GM19238 (cell line): ENCODE measurements around the gene TFCP2L1.

Experiments
- DNase-seq: peaks from one replicate; pipeline ENCODE4 v3.0.0; 2011; ENCODE audit warnings: low spot score; ENCODE audit not compliant: insufficient read length

TFCP2L1 gene

DNA sequence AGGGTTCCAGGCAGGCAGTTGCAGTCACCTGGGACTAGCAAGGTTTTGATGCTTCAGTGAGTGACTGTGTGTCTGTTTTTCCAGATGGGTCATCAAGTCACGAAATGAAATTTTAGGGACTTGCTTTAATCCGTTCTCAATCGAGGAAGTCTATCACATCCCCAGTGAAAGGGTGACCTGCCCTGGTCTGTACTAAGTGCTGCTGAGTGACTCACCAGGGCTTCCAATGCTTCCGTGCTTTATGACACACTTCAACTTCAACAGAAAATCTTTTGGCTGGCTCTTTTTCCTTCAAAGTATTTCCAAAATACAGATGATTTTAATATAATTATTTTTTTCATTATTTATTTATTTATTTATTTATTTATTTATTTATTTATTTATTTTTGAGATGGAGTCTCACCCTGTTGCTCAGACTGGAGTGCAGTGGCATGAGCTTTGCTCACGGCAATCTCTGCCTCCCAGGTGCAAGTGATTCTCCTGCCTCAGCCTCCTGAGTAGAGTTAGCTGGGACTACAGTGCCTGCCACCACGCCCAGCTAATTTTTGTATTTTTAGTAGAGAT lies 18.4 kb downstream of the TFCP2L1 start:
- no peak for DNase-seq

DNA sequence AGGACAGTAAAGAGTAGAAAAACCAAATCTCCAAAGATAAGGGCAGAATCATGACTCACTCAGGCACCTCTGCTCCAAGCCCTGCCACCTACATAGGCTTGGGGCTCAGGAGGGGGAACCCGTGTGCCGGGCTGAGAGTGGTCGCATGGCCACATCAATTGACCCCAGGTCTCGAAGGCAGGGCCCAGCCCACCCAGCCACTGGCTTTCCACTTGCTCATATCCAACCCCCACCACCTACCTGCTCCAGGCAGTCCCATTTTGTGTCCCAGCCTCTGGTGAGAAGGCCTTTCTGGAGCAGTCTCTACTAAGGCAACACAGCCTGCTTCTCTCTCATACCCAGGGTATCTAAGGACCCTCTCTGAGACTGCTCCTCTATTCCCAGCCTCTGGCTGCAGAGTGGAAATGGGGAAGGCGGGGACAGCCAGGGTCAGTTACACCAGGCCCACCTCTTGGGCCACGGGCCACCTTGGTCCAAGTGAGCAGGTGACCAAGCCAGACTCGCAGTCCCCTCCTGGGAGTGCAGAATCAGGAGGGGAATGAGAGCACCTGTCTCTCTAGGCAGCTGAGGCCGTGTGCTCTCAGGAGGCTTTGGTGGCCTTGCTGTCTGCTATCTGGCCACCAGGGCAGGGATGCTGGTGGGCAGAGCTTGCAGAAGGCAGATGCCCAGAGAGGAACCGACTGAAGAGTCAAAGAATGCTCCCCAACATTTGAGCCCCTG lies 20.8 kb downstream of the TFCP2L1 start:
- no peak for DNase-seq

DNA sequence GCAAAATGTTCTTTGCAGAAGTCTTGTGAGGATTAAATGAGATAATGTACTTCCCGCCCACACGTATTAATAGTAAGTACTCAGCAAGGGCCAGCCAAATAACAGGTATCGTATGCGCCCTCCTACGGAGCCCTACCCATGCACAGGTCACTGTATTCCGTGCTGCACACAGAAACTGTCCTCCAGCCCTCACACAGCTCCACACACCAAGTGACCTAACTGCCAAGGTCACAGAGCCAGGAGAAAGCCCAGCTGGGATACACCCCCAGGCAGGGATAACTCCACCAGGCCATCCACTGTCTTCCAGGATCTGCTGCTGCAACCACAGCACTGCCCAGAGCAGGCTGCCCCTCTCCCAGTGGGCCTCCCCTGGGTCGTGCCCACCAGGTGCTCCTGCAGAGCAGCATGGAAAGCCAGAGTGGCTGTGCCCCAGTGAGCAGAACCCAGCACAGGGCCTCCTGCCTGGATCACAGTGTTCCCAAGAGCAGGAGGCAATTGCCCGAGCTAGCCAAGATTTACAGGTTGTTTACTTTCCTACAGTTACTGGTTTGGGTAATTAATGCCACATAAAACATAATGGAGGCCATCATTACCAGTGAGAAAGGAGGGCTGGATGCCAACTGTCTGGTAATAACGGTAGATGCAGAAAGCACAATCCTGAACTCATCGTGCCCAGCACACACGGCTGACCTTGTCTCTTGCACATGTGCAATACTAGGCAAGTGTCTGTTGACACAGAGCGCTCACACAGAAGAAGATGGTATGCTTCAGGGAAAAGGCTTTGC lies 24.4 kb downstream of the TFCP2L1 start:
- DNase-seq: no peak

DNA sequence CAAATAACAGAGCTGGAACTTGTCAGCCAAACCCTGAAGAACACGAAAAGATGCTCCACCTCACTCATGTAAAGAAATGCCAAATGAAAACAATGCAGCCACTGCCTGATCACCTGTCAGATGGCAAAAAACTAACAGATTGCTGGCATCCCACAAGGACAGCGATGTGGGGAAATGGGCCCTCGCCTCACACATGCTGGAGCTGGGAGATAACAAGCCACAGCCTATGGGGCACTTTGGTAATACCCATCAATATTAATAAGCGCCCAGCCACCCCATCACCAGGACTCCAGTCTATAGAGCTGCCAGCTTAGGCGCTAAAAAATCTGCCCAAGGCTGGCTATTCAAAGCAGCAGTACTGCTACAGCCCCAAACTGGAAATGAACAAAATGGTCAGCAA lies 27.0 kb downstream of the TFCP2L1 start:
- no peak for DNase-seq

DNA sequence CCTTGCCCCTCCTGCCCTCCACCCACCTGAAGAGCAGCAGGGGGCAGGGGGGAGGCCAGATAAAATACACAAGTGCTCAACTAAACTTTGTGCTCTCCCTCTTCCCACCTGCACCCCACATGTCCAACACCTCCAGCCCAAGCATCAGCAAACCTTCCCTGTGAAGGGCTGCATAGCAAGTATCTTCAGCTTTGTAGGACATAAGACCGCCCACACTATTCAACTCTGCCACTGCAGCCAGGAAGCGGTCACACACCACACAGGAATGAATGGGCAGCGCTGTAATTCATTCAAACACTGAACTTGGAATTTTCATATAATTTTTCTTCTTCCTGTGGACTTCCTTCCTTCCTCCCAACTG lies 27.5 kb downstream of the TFCP2L1 start:
- DNase-seq: no peak

DNA sequence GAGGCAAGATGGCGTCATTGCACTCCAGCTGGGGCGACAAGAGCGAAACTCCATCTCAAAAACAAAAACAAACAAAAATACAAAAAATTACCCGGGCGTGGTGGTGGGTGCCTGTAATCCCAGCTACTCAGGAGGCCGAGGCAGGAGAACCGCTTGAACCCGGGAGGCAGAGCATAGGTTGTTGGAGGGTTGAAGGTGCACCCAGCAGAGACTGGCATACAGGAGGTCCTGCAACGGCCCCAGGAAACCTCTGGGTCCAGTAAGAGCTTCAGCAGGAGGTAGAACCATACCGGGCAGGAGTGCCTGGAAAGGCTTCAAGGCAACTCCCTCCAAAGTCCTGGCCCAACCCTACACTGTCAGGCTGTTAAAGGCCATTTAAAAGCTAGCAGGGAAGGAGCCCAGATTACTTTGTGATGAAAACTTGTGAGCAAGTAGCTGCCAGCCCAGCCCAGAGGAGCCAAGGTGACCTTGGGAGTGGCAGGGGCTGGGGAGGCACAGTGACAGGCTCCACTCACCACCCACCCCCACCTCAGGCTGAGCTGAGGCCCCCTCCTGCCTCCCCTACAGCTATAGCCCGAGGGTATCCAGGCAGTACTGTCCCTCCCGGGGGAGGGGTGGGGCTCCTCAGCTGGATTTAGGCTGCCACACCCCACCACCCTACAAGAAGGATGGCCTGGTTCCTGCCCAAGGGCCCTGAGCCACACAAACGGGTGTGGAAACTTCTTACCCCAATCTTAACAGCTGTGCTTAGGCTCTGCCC lies 28.1 kb downstream of the TFCP2L1 start:
- no peak for DNase-seq

DNA sequence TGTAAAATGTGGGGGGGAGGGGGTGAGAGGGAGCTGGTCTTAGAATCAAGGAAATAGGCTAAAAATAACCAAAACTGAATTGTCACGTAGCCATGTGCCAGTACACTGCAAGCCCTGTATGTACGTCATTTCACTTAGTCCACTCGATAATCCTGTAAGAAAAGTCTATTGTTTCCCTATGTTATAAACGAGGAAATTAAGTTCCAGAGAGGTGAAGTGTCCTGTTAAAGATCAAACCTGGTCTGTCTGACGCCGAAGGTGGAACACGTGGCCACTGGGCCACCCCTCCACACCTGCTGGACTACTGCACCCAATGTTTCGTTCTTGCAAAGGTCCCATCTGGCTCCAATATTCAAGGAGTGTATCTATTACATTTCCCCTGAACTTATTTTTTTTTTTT lies 29.6 kb downstream of the TFCP2L1 start:
- DNase-seq: no peak

DNA sequence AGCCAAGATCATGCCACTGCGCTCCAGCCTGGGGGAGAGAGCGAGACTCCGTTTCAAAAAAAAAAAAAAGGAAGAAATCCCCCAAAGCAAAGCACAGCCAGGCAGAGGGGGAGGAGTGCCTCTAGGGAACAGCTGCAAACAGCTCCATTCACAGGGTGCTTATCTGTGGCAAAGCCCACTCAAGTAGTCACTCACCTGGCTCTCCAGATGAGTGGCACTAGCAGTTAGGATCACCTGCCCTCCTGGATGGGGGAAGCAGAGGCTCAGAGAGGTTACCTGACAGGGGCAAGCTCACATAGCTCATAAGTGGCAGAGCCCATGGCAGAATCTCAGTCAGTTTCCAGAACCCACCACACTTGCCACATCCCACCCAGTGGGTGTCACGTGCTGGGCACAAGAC lies 30.3 kb downstream of the TFCP2L1 start:
- no peak for DNase-seq

DNA sequence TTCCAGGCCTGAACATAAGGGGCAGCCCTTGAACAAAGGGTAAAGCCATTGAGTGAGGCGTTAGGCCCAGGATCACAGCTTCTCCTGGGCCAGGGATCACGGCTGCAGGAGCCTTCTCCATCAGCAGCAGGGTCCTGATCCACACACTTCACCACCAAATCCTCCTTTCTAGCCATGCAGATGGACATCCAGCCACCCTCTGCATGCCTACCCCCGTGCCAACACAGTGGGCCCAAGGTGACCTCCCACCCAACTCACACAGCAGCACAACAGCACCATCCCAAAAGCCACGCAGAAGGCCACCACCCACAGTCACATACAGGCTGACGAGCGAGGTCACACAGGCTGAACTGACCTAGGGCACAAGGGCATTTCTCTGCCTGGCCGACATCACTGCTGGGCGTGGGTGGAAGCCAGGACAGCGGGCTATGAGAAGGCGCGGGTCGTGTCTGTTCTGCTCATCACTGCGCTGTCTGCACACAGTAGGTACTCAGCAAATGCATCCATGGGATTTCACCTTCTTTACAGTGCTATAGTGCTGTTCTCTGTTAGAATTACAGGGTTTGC lies 31.2 kb downstream of the TFCP2L1 start:
- DNase-seq: no peak

DNA sequence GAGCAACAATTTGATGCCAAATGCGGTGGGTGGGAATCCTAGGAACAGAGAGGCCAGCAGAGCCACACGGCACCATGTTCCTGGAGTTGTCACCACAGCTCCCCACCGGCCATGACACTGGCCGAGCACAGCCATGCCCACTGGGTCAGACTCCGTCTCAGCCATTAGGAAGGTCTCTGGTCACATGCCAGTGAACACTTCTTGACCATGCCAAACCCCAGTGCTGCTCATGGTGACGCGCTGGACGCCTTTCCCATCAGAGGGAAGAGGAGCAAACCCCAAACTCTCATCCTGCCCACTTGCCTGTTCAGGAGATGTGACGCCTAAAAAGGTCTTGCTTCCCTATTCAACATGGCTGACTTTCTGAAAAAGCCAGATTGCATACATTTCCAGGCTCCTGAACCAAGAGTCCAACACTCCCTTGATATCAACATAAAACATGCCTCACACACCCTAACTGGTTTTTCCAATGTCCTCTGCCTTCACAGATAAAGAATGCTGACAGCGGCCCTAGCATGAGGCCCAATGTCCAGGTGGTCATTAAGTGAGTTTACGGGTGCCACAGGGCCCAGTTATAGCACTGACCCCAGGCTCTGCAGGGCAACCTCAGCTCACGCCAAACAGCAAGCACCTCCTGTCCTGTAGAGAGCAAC lies 31.9 kb downstream of the TFCP2L1 start:
- no peak for DNase-seq

DNA sequence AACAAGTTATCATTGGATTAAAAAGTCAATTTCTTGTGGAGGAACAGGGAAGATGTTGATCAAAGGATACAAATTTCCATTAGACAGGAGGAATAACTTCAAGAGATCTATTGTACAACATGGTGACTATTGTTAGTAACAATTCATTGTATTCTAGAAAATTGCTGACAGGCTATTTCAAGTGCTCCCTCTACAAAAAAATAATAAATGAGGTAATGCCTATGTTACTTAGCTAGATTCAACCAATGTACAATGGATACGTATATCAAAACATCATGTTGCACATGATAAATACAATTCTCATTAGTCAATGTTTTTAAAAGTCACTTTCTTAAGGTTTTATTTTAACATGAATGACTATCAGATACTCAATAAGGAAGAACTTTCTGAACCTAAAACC lies 33.5 kb downstream of the TFCP2L1 start:
- DNase-seq: no peak

DNA sequence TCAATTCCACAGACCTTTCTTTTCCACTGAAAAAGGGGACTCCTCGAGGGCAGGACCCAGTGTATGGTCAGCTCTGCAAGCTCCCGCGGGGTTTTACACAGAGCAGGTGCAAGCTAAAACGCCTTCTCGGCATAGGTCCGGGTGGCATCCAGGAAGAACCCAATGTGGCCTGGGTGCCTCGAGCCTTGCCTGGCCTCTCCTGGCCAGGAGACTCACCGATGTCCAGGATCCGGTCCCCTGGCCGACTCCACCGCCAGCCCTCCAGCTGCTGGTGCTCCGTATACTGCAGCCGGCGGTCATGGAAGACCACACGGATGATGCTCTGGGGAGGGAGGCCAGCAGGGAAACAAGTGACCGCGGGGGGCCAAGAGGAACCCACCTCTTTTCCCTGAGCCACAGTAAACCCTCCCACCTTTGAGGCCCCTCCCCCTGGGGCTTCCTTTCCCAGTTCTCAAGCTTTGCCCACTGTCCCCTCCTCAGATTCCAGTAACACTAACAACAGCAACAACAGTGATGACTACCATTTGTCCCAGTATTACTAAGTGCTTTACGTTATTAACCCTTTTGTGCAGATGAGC lies 36.1 kb downstream of the TFCP2L1 start:
- DNase-seq: no peak

DNA sequence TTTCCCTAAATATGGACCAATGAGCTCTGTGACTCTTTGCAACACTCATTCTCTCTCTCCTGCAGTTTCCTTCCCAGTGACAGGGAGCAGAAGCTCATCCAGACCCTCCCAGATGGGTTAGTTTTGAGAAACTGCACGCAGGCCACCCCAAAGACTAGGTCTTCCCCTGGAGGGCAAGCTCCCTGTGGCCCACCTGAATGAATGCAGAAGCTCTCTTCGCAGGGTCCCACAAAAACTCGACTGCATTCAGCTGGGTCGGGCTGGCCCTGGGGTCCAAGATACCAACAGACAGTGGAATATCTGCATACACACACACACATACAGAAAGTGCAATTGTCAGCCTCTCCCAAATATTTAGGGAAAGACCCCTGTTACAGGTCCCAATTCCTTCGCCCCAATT lies 37.0 kb downstream of the TFCP2L1 start:
- no peak for DNase-seq

DNA sequence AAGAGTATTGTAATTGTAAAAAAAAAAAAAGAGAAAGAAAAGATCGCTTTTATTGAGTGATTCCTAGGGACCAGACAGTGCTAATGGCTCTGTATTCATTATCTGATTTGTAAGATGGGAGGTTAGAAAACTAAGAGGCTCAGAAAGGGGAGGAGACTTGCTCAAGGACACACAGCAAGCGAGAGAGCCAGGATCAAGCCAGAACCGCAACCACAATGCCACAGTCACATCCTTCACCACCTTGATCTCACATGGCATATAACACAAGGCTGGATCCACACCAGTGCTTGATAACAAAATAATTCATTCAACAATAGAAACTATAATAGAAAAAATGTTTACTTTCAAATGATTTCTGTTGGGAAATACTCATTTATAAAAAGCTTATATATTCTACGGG lies 37.5 kb downstream of the TFCP2L1 start:
- DNase-seq: no peak

DNA sequence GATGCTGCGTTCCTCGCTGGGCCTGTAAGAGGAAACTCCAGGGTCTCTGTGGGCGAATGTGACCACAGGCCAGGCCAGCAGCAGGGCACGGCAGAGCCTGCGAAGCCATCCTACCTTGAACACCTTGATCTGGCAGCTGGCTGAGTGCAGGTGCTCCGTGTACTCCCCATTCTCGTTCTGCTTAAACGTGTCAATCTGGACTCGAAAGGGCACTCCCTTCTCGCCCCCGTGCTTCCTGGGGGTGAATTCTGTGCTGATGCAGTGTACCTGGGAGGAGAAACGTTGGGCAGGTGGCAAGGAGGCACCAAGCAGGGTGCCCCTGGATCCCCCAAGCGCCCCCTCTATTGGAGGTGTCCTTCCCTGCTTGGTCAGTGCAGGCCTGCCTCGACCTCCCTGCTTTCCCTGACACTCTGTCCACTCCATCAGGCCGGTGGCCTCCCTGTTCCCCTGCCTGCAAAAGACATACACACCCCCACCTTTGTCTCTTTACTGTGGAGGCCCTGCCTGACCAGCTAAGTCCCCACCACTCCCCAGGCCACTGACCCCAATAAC lies 38.2 kb downstream of the TFCP2L1 start:
- DNase-seq: no peak

DNA sequence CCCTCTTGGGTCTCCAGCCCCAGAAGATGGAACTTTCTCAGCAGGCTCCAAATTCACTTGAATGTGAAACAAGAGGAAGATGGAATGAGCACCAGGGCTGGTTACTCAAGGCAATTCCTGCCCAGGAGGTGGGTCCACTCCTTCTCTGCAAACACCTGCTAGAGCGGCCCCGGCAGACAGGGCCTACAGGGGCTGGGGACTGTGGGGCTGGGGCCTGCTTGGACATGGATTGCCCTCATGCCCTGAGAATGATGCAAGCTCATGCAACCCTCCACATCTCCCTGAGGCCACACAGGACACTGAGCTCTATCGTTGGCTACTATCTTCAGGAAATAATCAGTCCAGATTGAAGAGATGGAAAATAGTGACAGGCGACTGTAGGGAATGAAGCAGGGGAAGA lies 39.1 kb downstream of the TFCP2L1 start:
- no peak for DNase-seq

DNA sequence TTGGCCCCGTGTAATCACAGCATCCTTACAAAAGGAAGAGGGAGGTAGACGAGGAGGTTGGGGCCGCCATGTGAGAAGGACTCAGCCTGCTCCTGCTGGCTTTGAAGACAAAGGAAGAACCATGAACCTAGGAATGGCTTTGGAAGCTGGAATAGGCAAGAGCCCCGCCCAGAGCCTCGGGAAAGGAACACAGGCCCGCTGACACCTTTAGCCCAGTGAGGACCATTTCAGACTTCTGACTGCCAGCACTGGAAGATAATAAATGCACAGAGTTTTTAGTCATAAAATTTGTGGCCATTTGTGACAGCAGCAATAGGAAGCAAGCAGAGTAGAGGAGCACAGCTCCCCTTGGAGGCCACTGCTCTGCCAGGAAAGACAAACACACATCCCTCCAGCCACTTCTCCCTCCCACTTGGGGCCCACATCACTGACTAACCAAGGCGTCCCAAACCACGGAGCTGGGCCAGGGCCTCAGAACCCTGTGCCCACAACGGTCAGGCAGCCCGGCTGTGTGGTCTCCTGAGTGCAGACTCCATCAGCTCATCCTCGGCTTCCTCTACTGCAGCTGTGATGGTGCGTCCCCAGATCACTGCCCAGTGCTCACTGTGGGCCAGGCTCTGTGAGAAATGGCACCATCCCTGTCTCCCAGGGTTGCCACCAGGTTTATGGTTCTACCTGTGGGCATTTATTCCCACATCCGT lies 39.7 kb downstream of the TFCP2L1 start:
- no peak for DNase-seq

DNA sequence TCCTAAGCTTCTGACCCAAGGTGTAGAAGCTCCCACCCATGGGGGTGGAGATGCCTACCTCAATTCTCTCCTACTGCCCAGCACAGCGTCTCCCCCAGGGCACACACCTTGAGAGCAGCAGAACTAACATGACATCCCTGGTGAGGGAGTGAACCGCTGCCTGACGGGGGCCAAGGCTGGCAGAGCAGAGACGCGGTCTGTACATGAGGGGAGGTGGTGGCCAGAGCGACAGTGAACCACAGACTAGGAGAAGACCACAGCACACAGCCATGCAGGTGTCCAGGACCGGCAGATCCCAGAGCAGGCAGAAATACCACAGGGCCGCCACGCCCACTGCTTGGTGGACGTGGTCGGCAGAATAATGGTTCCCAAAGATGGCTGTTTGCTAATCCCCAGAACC lies 40.4 kb downstream of the TFCP2L1 start:
- DNase-seq: no peak

DNA sequence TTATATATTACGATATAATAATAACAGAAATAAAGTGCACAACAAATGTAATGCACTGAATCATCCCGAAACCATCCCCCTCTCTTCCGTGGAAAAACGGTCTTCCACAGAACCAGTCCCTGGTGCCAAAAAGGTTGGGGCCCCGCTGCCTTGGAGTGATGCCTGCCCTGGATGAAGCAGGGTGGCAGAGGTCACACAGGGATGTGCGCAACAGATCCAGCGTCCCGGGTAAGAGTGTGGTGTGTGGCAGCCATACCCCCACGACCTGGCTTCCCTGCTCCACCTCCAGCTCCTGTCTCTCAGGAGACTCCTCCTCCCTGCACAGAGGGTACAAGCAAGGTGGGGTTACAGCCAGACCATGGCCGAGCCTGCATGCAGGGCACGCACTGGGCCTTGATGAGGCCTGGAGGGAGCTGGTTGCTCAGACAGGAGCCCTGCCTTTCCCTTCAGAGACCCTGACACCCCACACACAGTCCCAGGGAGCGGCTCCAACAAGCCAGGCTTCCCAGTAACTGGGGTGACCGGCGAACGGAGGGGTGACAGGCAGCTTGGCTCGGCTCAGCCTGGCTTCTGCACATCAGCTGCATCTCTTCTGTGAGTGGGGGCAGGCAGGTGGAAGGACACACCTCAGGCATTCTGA lies 41.1 kb downstream of the TFCP2L1 start:
- no peak for DNase-seq
